ENCODE data around the gene SLC22A1. TPM values are rescaled to one million over a fixed set of nuclear protein-coding genes. Genes with fewer than 3 reads are reported as not detected.

SLC22A1 gene
- total RNA-seq: 1 to 10 TPM in 1 of 2 experiments, under 1 TPM in 1; 0.82 to 1.6 TPM

GRCh38 chr6:160121558-160121957, at the start of gene SLC22A1:
Gene SLC22A1 (plus strand): TSS chr6:160121815. CDS start chr6:160121936, 121 bp downstream.
- H3K4me1 Mint-ChIP-seq: no peaks in the 10 kb centered on the region
- H3K4me3 Mint-ChIP-seq: no peak within 1 kb of the TSS
- peaks cover 15% of the 10 kb centered on the region for H3K36me3 Mint-ChIP-seq
- no peaks in the 10 kb centered on the region for H3K27me3 Mint-ChIP-seq
- ATAC-seq (no peak), DNase-seq (no peak)
- CTCF ChIA-PET: interaction anchor here (0.9 kb wide), 1 partner anchor 17 kb away, joined by 3 read pairs; no protein-coding TSS in a partner anchor
- no peaks in the 10 kb centered on the region for H3K9me3 Mint-ChIP-seq (ENCODE audit: low read depth)
- no peak within 1 kb of the TSS for H3K27ac Mint-ChIP-seq

GRCh38 chr6:160073272-160073671, 48.3 kb upstream of the SLC22A1 start:
- DNase-seq (no peak), ATAC-seq (no peak)
- Mint-ChIP-seq H3K27me3 (no peaks in the 10 kb centered on the region), H3K36me3 (peaks cover 63% of the 10 kb centered on the region), H3K4me3 (no peak overlapping the region), H3K4me1 (peaks cover 28% of the 10 kb centered on the region), H3K9me3 (ENCODE audit: low read depth) (no peaks in the 10 kb centered on the region), H3K27ac (no peak overlapping the region)
- CTCF ChIA-PET: interaction anchor here (1.1 kb wide), 1 partner anchor 460 kb away, joined by 3 read pairs; no protein-coding TSS in a partner anchor

- ATAC-seq: no peak
- CTCF ChIA-PET: no interaction called here
- Mint-ChIP-seq H3K27ac (no peak overlapping the region), H3K9me3 (ENCODE audit: low read depth) (no peaks in the 10 kb centered on the region), H3K4me3 (no peak overlapping the region), H3K4me1 (peaks cover 6% of the 10 kb centered on the region), H3K36me3 (peaks cover 56% of the 10 kb centered on the region), H3K27me3 (no peaks in the 10 kb centered on the region)
- no peak for DNase-seq
Observed at GRCh38 chr6:160076009-160076408, 45.6 kb upstream of the SLC22A1 start.

- Mint-ChIP-seq H3K27me3 (no peaks in the 10 kb centered on the region), H3K4me3 (no peak overlapping the region), H3K9me3 (ENCODE audit: low read depth) (no peaks in the 10 kb centered on the region), H3K27ac (no peak overlapping the region), H3K4me1 (peaks cover 3% of the 10 kb centered on the region), H3K36me3 (peaks cover 58% of the 10 kb centered on the region)
- ATAC-seq: no peak
- DNase-seq: no peak
- CTCF ChIA-PET: interaction anchor here (1.0 kb wide), 1 partner anchor 8 kb away, joined by 3 read pairs; no protein-coding TSS in a partner anchor
Observed at GRCh38 chr6:160077024-160077423, 44.6 kb upstream of the SLC22A1 start.

GRCh38 chr6:160077526-160077925, 44.1 kb upstream of the SLC22A1 start:
- no peaks in the 10 kb centered on the region for H3K27me3 Mint-ChIP-seq
- H3K4me1 Mint-ChIP-seq: peaks cover 3% of the 10 kb centered on the region
- no peak overlapping the region for H3K27ac Mint-ChIP-seq
- no peak for DNase-seq
- no peak for ATAC-seq
- CTCF ChIA-PET: interaction anchor here (1.0 kb wide), 2 partner anchors 8 to 11 kb away, joined by 3 to 4 read pairs; no protein-coding TSS in a partner anchor
- peaks cover 56% of the 10 kb centered on the region for H3K36me3 Mint-ChIP-seq
- H3K4me3 Mint-ChIP-seq: no peak overlapping the region
- H3K9me3 Mint-ChIP-seq (ENCODE audit: low read depth): no peaks in the 10 kb centered on the region

GRCh38 chr6:160078883-160079685, 42.5 kb upstream of the SLC22A1 start:
- no peak overlapping the region for H3K4me3 Mint-ChIP-seq
- H3K4me1 Mint-ChIP-seq: peaks cover 3% of the 10 kb centered on the region
- DNase-seq (no peak), ATAC-seq (no peak)
- H3K36me3 Mint-ChIP-seq: peaks cover 51% of the 10 kb centered on the region
- H3K27me3 Mint-ChIP-seq: no peaks in the 10 kb centered on the region
- no peaks in the 10 kb centered on the region for H3K9me3 Mint-ChIP-seq (ENCODE audit: low read depth)
- CTCF ChIA-PET: interaction anchor here (0.9 to 1.3 kb wide), 2 partner anchors 9 to 19 kb away, joined by 3 to 5 read pairs; no protein-coding TSS in a partner anchor
- no peak overlapping the region for H3K27ac Mint-ChIP-seq

- Mint-ChIP-seq H3K36me3 (peaks cover 52% of the 10 kb centered on the region), H3K4me3 (no peak overlapping the region), H3K4me1 (peaks cover under 1% of the 10 kb centered on the region), H3K9me3 (ENCODE audit: low read depth) (no peaks in the 10 kb centered on the region), H3K27me3 (no peaks in the 10 kb centered on the region), H3K27ac (no peak overlapping the region)
- CTCF ChIA-PET: interaction anchor here (0.9 to 1.3 kb wide), 2 partner anchors 9 to 19 kb away, joined by 3 to 5 read pairs; no protein-coding TSS in a partner anchor
- DNase-seq (no peak), ATAC-seq (no peak)
Observed at GRCh38 chr6:160079686-160080043, 42.0 kb upstream of the SLC22A1 start.

GRCh38 chr6:160080097-160080496, 41.5 kb upstream of the SLC22A1 start:
- Mint-ChIP-seq H3K27me3 (no peaks in the 10 kb centered on the region), H3K4me3 (no peak overlapping the region), H3K27ac (no peak overlapping the region), H3K9me3 (ENCODE audit: low read depth) (no peaks in the 10 kb centered on the region), H3K4me1 (peaks cover 2% of the 10 kb centered on the region), H3K36me3 (peaks cover 52% of the 10 kb centered on the region)
- DNase-seq (no peak), ATAC-seq (no peak)
- CTCF ChIA-PET: interaction anchor here (1.3 kb wide), 1 partner anchor 8 kb away, joined by 5 read pairs; no protein-coding TSS in a partner anchor

GRCh38 chr6:160081398-160081797, 40.2 kb upstream of the SLC22A1 start:
- Mint-ChIP-seq H3K4me1 (peaks cover 8% of the 10 kb centered on the region), H3K27me3 (no peaks in the 10 kb centered on the region), H3K36me3 (peaks cover 59% of the 10 kb centered on the region), H3K4me3 (no peak overlapping the region), H3K9me3 (ENCODE audit: low read depth) (no peaks in the 10 kb centered on the region), H3K27ac (no peak overlapping the region)
- DNase-seq (no peak), ATAC-seq (no peak)
- CTCF ChIA-PET: no interaction called here

GRCh38 chr6:160082627-160083026, 39.0 kb upstream of the SLC22A1 start:
- Mint-ChIP-seq H3K27me3 (no peaks in the 10 kb centered on the region), H3K27ac (peak overlapping the region; percentile 9), H3K4me3 (no peak overlapping the region), H3K4me1 (peaks cover 8% of the 10 kb centered on the region), H3K9me3 (ENCODE audit: low read depth) (no peaks in the 10 kb centered on the region), H3K36me3 (peaks cover 60% of the 10 kb centered on the region)
- ATAC-seq (no peak), DNase-seq (no peak)
- CTCF ChIA-PET: no interaction called here

GRCh38 chr6:160084198-160084776, 37.3 kb upstream of the SLC22A1 start:
- Mint-ChIP-seq H3K36me3 (peaks cover 65% of the 10 kb centered on the region), H3K27me3 (no peaks in the 10 kb centered on the region), H3K9me3 (ENCODE audit: low read depth) (no peaks in the 10 kb centered on the region), H3K4me1 (peaks cover 8% of the 10 kb centered on the region), H3K4me3 (no peak overlapping the region), H3K27ac (no peak overlapping the region)
- DNase-seq: no peak
- ATAC-seq: no peak
- CTCF ChIA-PET: no interaction called here

- Mint-ChIP-seq H3K36me3 (peaks cover 67% of the 10 kb centered on the region), H3K9me3 (ENCODE audit: low read depth) (no peaks in the 10 kb centered on the region), H3K27ac (peak overlapping the region; percentile 26), H3K4me1 (peaks cover 8% of the 10 kb centered on the region), H3K4me3 (no peak overlapping the region), H3K27me3 (no peaks in the 10 kb centered on the region)
- ATAC-seq (no peak), DNase-seq (no peak)
- CTCF ChIA-PET: no interaction called here
Observed at GRCh38 chr6:160085226-160085625, 36.4 kb upstream of the SLC22A1 start.

GRCh38 chr6:160085713-160086505, 35.7 kb upstream of the SLC22A1 start:
- Mint-ChIP-seq H3K4me1 (peaks cover 8% of the 10 kb centered on the region), H3K27ac (peak overlapping the region; percentile 16), H3K36me3 (peaks cover 66% of the 10 kb centered on the region), H3K9me3 (ENCODE audit: low read depth) (no peaks in the 10 kb centered on the region), H3K27me3 (no peaks in the 10 kb centered on the region), H3K4me3 (no peak overlapping the region)
- no peak for ATAC-seq
- DNase-seq: no peak
- CTCF ChIA-PET: no interaction called here

All from activated CD8-positive, alpha-beta memory T cell treated with anti-CD3 and anti-CD28 coated beads, Interleukin-2, amount 10 ng/mL, durations not matched to agents 7 days and 5 days (primary cell).